DOHH2 (cell line): ENCODE results near the gene C6orf89.

ENCODE experiments used
- CTCF ChIP-seq: fragments of 200-600 bp; sonication (generic); IDR thresholded peaks from one replicate; pipeline ENCODE4 v1.5.1; 2014; ENCODE audit warnings: antibody characterized with exemption, mild to moderate bottlenecking, low read depth, low read length; ENCODE audit not compliant: poor library complexity, severe bottlenecking
- EZH2phosphoT487 ChIP-seq: fragments of 200-600 bp; sonication (generic); IDR thresholded peaks from 2 replicates; pipeline ENCODE4 v1.6.1; 2017; ENCODE audit warnings: borderline replicate concordance, mild to moderate bottlenecking, antibody characterized with exemption, low read length, moderate library complexity, mixed read lengths

- TF ChIP-seq CTCF (no peak), EZH2phosphoT487 (no peak)
These were observed 48.8 kb upstream of the C6orf89 start for GRCh38 chr6:36837022-36837339.
